Lung (tissue), 12 donors: Measurements from ENCODE around the gene GGA3. TPM values are rescaled to one million over a fixed set of nuclear protein-coding genes. Genes with fewer than 3 reads are reported as not detected.

ENCODE experiments used
- ATAC-seq: fragments of 200-7000 bp; cut with Tn5 transposase; one replicate; pipeline ENCODE4 v1.9.1; 2020; ENCODE audit warnings: moderate number of reproducible peaks; ENCODE audit not compliant: insufficient read depth, low FRiP score
- DNase-seq, 3 donors: peaks; one replicate each; pipeline ENCODE4 v3.0.0-alpha.2; 2013 to 2017
- H3K27ac ChIP-seq, 2 donors: one replicate each; pipeline ENCODE4 v1.5.1; 2013; ENCODE audit warnings: mild to moderate bottlenecking in 2 of 2, moderate library complexity in 2 of 2, control low read depth in 1 of 2, inconsistent platforms in 1 of 2, low read depth in 1 of 2, low read length in 1 of 2
- H3K27me3 ChIP-seq, 3 donors: one replicate each; pipeline ENCODE4 v1.5.1; 2013; ENCODE audit warnings: low read length in 2 of 3; ENCODE audit not compliant: control insufficient read depth in 3 of 3, insufficient read depth in 3 of 3
- H3K36me3 ChIP-seq, 4 donors: one replicate each; pipeline ENCODE4 v1.5.1; 2013; ENCODE audit warnings: low read length in 4 of 4, mild to moderate bottlenecking in 1 of 4, moderate library complexity in 1 of 4; ENCODE audit not compliant: control insufficient read depth in 4 of 4, insufficient read depth in 4 of 4
- H3K4me1 ChIP-seq, 5 donors: one replicate each; pipeline ENCODE4 v1.5.1; 2013; ENCODE audit warnings: low read length in 5 of 5, mild to moderate bottlenecking in 2 of 5, moderate library complexity in 1 of 5; ENCODE audit not compliant: control insufficient read depth in 5 of 5, insufficient read depth in 5 of 5
- H3K4me3 ChIP-seq: one replicate; pipeline ENCODE4 v1.5.1; 2013; ENCODE audit warnings: mild to moderate bottlenecking, control low read depth, moderate library complexity
- H3K9ac ChIP-seq, 2 donors: one replicate each; pipeline ENCODE4 v1.5.1; 2013; ENCODE audit warnings: low read length in 2 of 2, control low read depth in 1 of 2; ENCODE audit not compliant: insufficient read depth in 1 of 2
- H3K9me3 ChIP-seq, 4 donors: one replicate each; pipeline ENCODE4 v1.5.1; 2013; ENCODE audit warnings: low read length in 3 of 4, mild to moderate bottlenecking in 1 of 4, moderate library complexity in 1 of 4; ENCODE audit not compliant: control insufficient read depth in 4 of 4, insufficient read depth in 3 of 4
- WGBS, 2 donors: extraction: QIAGEN DNeasy Blood & Tissue Kit; methylation state at CpG; one replicate each; pipeline ENCODE4 v1.1.7; 2013; 5-methylcytosine and 5-hydroxymethylcytosine counted together
- polyA plus RNA-seq, 2 donors: library from polyadenylated mRNA; stranded (reverse); fragments of 200-250 nt; gene quantifications; one replicate each; pipeline ENCODE4 v1.2.1, GENCODE V29; 2013
- total RNA-seq, 2 donors: library from RNA; depleted of rRNA in 1 of 2; stranded (reverse); fragments of >200 nt in 1 of 2; gene quantifications; one replicate each; pipeline ENCODE4 v1.2.1, GENCODE V29; 2014 to 2021
- TF ChIP-seq, protein P1 (sequence below): IDR thresholded peaks from 2 replicates; pipeline ENCODE4 v1.5.1; 2012; ENCODE audit warnings: mild to moderate bottlenecking; ENCODE audit errors: control extremely low read depth, extremely low read depth
- donor health status: control.
- donor health status: control.
- donor health status: Bipolar disorder and iron deficiency.
- donor health status: healthy.
- donor health status: DM: yes; HTN: yes; CAD: no.

The GGA3 gene
- total and polyA plus RNA-seq, 4 donors: 22.8 to 42.4 (median 31.1) TPM

DNA sequence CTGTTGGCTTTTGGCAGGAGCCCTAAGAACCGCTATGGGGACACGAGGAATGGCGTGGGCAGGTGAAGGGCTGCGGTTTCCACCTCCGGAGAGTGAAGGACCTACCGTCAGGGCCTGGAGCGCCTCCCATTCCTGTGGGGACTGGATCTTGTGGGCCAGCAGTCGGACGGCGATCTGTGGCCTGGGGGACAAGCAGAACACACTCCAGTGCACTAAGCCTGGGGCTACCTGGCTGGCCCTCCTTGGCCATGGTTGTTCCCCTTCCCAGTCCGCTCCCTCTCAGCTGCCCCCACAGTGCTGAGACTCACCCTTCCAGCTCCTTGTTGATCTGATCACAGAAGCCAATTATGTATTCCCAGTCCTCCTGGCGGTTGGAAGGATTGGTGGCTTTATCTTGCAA lies 15.0 kb downstream of the GGA3 start:
- no peaks in the 10 kb centered on the region for H3K4me1 ChIP-seq
- peaks cover 13 to 50% (median 28%) of the 10 kb centered on the region in 4 donors for H3K36me3 ChIP-seq
- no peak for ATAC-seq
- no peak overlapping the region for H3K9ac ChIP-seq
- no peak overlapping the region for H3K4me3 ChIP-seq
- DNase-seq: no peak
- H3K27me3 ChIP-seq: no peaks in the 10 kb centered on the region
- TF ChIP-seq, protein P1, sequence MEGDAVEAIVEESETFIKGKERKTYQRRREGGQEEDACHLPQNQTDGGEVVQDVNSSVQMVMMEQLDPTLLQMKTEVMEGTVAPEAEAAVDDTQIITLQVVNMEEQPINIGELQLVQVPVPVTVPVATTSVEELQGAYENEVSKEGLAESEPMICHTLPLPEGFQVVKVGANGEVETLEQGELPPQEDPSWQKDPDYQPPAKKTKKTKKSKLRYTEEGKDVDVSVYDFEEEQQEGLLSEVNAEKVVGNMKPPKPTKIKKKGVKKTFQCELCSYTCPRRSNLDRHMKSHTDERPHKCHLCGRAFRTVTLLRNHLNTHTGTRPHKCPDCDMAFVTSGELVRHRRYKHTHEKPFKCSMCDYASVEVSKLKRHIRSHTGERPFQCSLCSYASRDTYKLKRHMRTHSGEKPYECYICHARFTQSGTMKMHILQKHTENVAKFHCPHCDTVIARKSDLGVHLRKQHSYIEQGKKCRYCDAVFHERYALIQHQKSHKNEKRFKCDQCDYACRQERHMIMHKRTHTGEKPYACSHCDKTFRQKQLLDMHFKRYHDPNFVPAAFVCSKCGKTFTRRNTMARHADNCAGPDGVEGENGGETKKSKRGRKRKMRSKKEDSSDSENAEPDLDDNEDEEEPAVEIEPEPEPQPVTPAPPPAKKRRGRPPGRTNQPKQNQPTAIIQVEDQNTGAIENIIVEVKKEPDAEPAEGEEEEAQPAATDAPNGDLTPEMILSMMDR: no peak
- WGBS, 2 donors: 94 to 96% methylated on average over 12 of the region's 12 CpGs
- H3K9me3 ChIP-seq: no peaks in the 10 kb centered on the region
- H3K27ac ChIP-seq: no peak overlapping the region

DNA sequence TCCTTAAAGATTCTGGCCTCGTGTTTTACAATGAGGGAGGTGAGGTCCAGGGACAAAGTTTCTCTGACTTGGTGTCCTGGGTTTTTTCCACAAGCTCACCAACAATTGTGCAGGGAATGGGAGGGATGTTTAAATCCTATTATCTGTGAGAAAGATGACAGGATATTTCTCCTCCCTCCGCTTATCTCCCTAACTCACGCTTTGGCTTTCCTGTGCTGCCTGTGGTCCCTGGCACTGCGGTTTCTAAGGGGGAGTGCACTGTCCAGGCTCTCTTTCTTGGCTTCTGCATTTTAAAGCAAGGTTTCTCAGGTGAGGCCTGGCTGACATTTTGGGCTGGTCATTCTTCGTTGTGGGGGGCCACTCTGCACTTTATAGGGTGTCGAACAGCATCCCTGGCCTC lies 16.4 kb downstream of the GGA3 start:
- ATAC-seq (no peak), DNase-seq (no peak)
- no peaks in the 10 kb centered on the region for H3K27me3 ChIP-seq
- 82 to 85% methylated on average over 6 of the region's 6 CpGs for WGBS, 2 donors
- H3K36me3 ChIP-seq: peaks cover 13 to 63% (median 35%) of the 10 kb centered on the region in 4 donors
- TF ChIP-seq, protein P1: no peak
- no peak overlapping the region for H3K4me3 ChIP-seq
- H3K9ac ChIP-seq: no peak overlapping the region
- H3K9me3 ChIP-seq: no peaks in the 10 kb centered on the region
- no peak overlapping the region for H3K27ac ChIP-seq
- no peaks in the 10 kb centered on the region for H3K4me1 ChIP-seq

DNA sequence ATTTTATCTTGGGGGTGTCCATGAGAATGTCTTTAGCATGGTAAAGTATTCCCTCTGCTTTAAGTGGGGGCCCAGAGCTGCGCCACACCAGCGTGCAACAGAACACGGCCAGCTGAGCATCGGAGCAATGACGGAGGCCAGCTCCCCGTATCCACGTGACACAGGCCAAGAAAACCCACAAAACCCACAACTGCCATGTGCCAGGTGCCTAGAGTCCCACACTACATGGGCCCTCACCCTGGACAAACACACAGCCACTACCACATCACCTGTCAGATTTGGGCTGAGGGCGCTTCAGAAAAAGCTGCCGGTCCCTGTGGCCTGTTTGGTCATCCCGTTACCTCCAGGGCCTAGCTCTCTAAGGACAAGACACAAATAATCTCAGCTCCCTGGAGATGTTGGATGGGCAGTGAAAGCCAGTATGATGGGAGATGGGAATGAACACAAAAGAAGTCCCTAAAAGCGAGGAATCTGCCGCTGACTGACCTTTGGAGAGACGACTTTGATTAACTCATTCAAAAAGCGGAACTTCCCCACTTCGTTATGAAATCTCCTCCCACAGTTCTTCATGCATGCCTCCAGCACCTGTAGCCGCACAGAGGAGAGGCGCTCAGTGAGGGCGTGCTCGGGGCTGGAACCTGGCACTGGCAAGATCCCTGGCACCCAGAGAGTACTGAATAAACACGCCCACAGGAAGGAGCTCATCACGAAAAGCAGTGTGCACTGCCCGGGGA lies 17.1 kb downstream of the GGA3 start:
- TF ChIP-seq, protein P1: no peak
- Histone ChIP-seq H3K4me3 (no peak overlapping the region), H3K27me3 (no peaks in the 10 kb centered on the region), H3K9ac (no peak overlapping the region), H3K9me3 (no peaks in the 10 kb centered on the region), H3K4me1 (no peaks in the 10 kb centered on the region), H3K27ac (no peak overlapping the region), H3K36me3 (peaks cover 13 to 70% (median 35%) of the 10 kb centered on the region in 4 donors)
- ATAC-seq: no peak
- WGBS, 2 donors: 54 to 79% methylated on average over 22 of the region's 22 CpGs
- no peak for DNase-seq
